Neural crest cell (in vitro differentiated cells): ENCODE results near the gene CD52. TPM values are rescaled to one million over a fixed set of nuclear protein-coding genes. Genes with fewer than 3 reads are reported as not detected.

ENCODE experiments used
- DNase-seq: peaks from one replicate; pipeline ENCODE4 v3.0.0; 2021; ENCODE audit warnings: low read depth, mixed read lengths, low spot score
- H3K27ac Mint-ChIP-seq: one replicate; pipeline ENCODE4 v1.8.0; 2021; ENCODE audit warnings: mild to moderate bottlenecking, mixed read lengths; ENCODE audit not compliant: unreplicated experiment
- H3K27me3 Mint-ChIP-seq: 2 replicates; pipeline ENCODE4 v1.8.0; 2021; ENCODE audit warnings: low read depth, mild to moderate bottlenecking, mixed read lengths
- H3K36me3 Mint-ChIP-seq: 2 replicates; pipeline ENCODE4 v1.8.0; 2021; ENCODE audit warnings: low read depth, mild to moderate bottlenecking, mixed read lengths
- H3K4me1 Mint-ChIP-seq: 2 replicates; pipeline ENCODE4 v1.8.0; 2021; ENCODE audit warnings: mixed read lengths
- H3K4me3 Mint-ChIP-seq: one replicate; pipeline ENCODE4 v1.8.0; 2021; ENCODE audit warnings: mild to moderate bottlenecking, mixed read lengths
- H3K9me3 Mint-ChIP-seq: 2 replicates; pipeline ENCODE4 v1.8.0; 2021; ENCODE audit warnings: mixed read lengths
- CTCF ChIP-seq: fragments of 200-600 bp; sonication (generic); conservative IDR thresholded peaks from 2 replicates; pipeline ENCODE4 v1.5.0; 2021; ENCODE audit warnings: antibody characterized with exemption, mild to moderate bottlenecking
- long read RNA-seq: library from polyadenylated mRNA; unstranded; transcript quantifications from one replicate; pipeline ENCODE4 v2.0.0, GENCODE V29; 2020
- total RNA-seq: library from RNA; stranded (reverse); gene quantifications from 2 replicates; pipeline ENCODE4 v1.2.1, GENCODE V29; 2021

Gene CD52
- not detected in 2 replicates for total RNA-seq
- long read RNA-seq: 0 reads

GRCh38 chr1:26317612-26318337 lies at the start of gene CD52:
TSS of gene CD52 (plus strand) at chr1:26317958. CDS start at chr1:26318018, 60 bp downstream.
- Mint-ChIP-seq H3K27ac (peak within 1 kb of the TSS; percentile 16), H3K4me1 (peaks cover 25% of the 10 kb centered on the region), H3K27me3 (no peaks in the 10 kb centered on the region), H3K9me3 (no peaks in the 10 kb centered on the region), H3K36me3 (no peaks in the 10 kb centered on the region), H3K4me3 (no peak within 1 kb of the TSS)
- no peak for DNase-seq
- no peak for TF ChIP-seq CTCF

GRCh38 chr1:26268290-26269197 lies 49.2 kb upstream of the CD52 start:
- no peak for DNase-seq
- Mint-ChIP-seq H3K4me3 (no peak overlapping the region), H3K36me3 (peaks cover 36% of the 10 kb centered on the region), H3K4me1 (no peaks in the 10 kb centered on the region), H3K27ac (no peak overlapping the region), H3K9me3 (no peaks in the 10 kb centered on the region), H3K27me3 (no peaks in the 10 kb centered on the region)
- no peak for TF ChIP-seq CTCF

- Mint-ChIP-seq H3K4me3 (no peak overlapping the region), H3K9me3 (no peaks in the 10 kb centered on the region), H3K4me1 (no peaks in the 10 kb centered on the region), H3K27me3 (no peaks in the 10 kb centered on the region), H3K27ac (peak overlapping the region; percentile 81), H3K36me3 (peaks cover 36% of the 10 kb centered on the region)
- TF ChIP-seq CTCF: no peak
- no peak for DNase-seq
Observed at GRCh38 chr1:26269198-26269550, 48.6 kb upstream of the CD52 start.

- TF ChIP-seq CTCF: no peak
- H3K27ac Mint-ChIP-seq: no peak overlapping the region
- H3K9me3 Mint-ChIP-seq: no peaks in the 10 kb centered on the region
- H3K4me3 Mint-ChIP-seq: peak overlapping the region; percentile 11
- DNase-seq: no peak
- H3K27me3 Mint-ChIP-seq: no peaks in the 10 kb centered on the region
- H3K36me3 Mint-ChIP-seq: peaks cover 21% of the 10 kb centered on the region
- peaks cover 22% of the 10 kb centered on the region for H3K4me1 Mint-ChIP-seq
Observed at GRCh38 chr1:26274801-26275425, 42.8 kb upstream of the CD52 start.

GRCh38 chr1:26275580-26276431 lies 42.0 kb upstream of the CD52 start:
- Mint-ChIP-seq H3K4me1 (peaks cover 26% of the 10 kb centered on the region), H3K9me3 (no peaks in the 10 kb centered on the region), H3K36me3 (peaks cover 18% of the 10 kb centered on the region), H3K27ac (peak overlapping the region; percentile 30), H3K4me3 (peak overlapping the region; percentile 72), H3K27me3 (no peaks in the 10 kb centered on the region)
- peak; percentile 74 for TF ChIP-seq CTCF
- peak; percentile 86 for DNase-seq
